K562 (cell line): ENCODE results near the gene MAP3K6. TPM values are rescaled to one million over a fixed set of nuclear protein-coding genes. Genes with fewer than 3 reads are reported as not detected.
A peak's percentile ranks its signal among the peaks of the same experiment; 100 is the strongest.

Source experiments
- CBFB ChIP-seq: sonication (generic); formaldehyde crosslinking; IDR thresholded peaks from 2 replicates; pipeline ENCODE4 v1.4.0; 2020; ENCODE audit warnings: mild to moderate bottlenecking, missing genetic modification reagents
- CCAR2 ChIP-seq: fragments of 200-400 bp; formaldehyde crosslinking; IDR thresholded peaks from 2 replicates; pipeline ENCODE4 v1.6.1; 2017; ENCODE audit warnings: mild to moderate bottlenecking, low read depth, low read length
- CHD1 ChIP-seq: fragments of 200-600 bp; sonication (generic); IDR thresholded peaks from one replicate; pipeline ENCODE4 v1.6.1; 2012; ENCODE audit warnings: mild to moderate bottlenecking, moderate library complexity, low read length, inconsistent platforms
- MAFF ChIP-seq: IDR thresholded peaks from 2 replicates; pipeline ENCODE4 v1.6.1; 2012; ENCODE audit warnings: low read length, improper control_type of control experiment
- MECOM ChIP-seq: fragments of 250-450 bp; sonication (Bioruptor Pico); IDR thresholded peaks from 2 replicates; pipeline ENCODE4 v1.8.0; 2022; ENCODE audit warnings: inconsistent platforms
- MLLT1 ChIP-seq, 2 experiments: fragments of 450-650 bp; IDR thresholded peaks; 2 replicates each; pipeline ENCODE4 v1.6.1; 2016
- MXI1 ChIP-seq: IDR thresholded peaks from 2 replicates; pipeline ENCODE4 v1.6.1; 2011; ENCODE audit warnings: low read depth, mild to moderate bottlenecking, improper control_type of control experiment, low read length
- RBM25 ChIP-seq: fragments of 200-400 bp; formaldehyde crosslinking; IDR thresholded peaks from 2 replicates; pipeline ENCODE4 v1.6.1; 2018; ENCODE audit warnings: low read length, low read depth, moderate library complexity; ENCODE audit not compliant: severe bottlenecking
- SRSF1 ChIP-seq: fragments of 200-400 bp; formaldehyde crosslinking; IDR thresholded peaks from 2 replicates; pipeline ENCODE4 v1.6.1; 2017; ENCODE audit warnings: mild to moderate bottlenecking, low read depth, low read length, moderate library complexity
- TARDBP ChIP-seq: fragments of 450-650 bp; IDR thresholded peaks from 2 replicates; pipeline ENCODE4 v1.6.1; 2016
- ZBTB33 ChIP-seq: sonication (generic); formaldehyde crosslinking; IDR thresholded peaks from 2 replicates; pipeline ENCODE4 v1.8.1; 2023; ENCODE audit warnings: mild to moderate bottlenecking, missing genetic modification reagents
- ZC3H8 ChIP-seq: fragments of 450-650 bp; IDR thresholded peaks from 2 replicates; pipeline ENCODE4 v1.6.1; 2017
- ZKSCAN1 ChIP-seq: fragments of 150-350 bp; IDR thresholded peaks from 2 replicates; pipeline ENCODE4 v1.6.1; 2016; ENCODE audit warnings: low read depth, low read length
- ZNF175 ChIP-seq: fragments of 200-800 bp; sonication (Bioruptor generic); IDR thresholded peaks from 2 replicates; pipeline ENCODE4 v1.6.1; 2016; ENCODE audit warnings: low read depth, mild to moderate bottlenecking, missing genetic modification characterization, missing compliant biosample characterization
- ZNF347 ChIP-seq: fragments of 450-650 bp; formaldehyde crosslinking; IDR thresholded peaks from 2 replicates; pipeline ENCODE4 v1.4.0; 2020; ENCODE audit warnings: low read depth, mild to moderate bottlenecking, moderate library complexity
- ZNF780A ChIP-seq: fragments of 250-450 bp; sonication (Bioruptor Pico); IDR thresholded peaks from 2 replicates; pipeline ENCODE4 v1.5.0; 2021; ENCODE audit warnings: mild to moderate bottlenecking
- polyA plus RNA-seq, 8 experiments: library from polyadenylated mRNA; depleted of rRNA in 4 of 8; stranded (reverse) in 5 of 8; unstranded in 3 of 8; fragments of >200 nt; fragmentation: Nextera tagmentation in 2 of 8; fragmentation: Illumina TruSeq in 1 of 8; extraction: Ambion mirVana in 2 of 8; extraction: Trizol in 1 of 8; gene quantifications; 2 replicates each; pipeline versions ENCODE4 v1.2.1 to v1.2.3, GENCODE V29; 2011 to 2014; ENCODE audit warnings: inconsistent platforms in 1 of 8, missing spikeins in 1 of 8
- total RNA-seq, 7 experiments: library from RNA; depleted of rRNA in 6 of 7; stranded (reverse); fragments of >200 nt in 6 of 7; fragmentation: Illumina TruSeq in 2 of 7; extraction: Trizol in 2 of 7; gene quantifications; 2 replicates each; pipeline versions ENCODE4 v1.2.1 to v1.2.3, GENCODE V29; 2011 to 2021; ENCODE audit warnings: low replicate concordance in 1 of 7
- TF ChIP-seq, protein P1 (sequence below): fragments of 450-650 bp; IDR thresholded peaks from 2 replicates; pipeline ENCODE4 v1.6.1; 2016; ENCODE audit warnings: low read depth, mild to moderate bottlenecking, moderate library complexity
- TF ChIP-seq, protein P2 (sequence below): fragments of 450-650 bp; IDR thresholded peaks from 2 replicates; pipeline ENCODE4 v1.6.1; 2017; ENCODE audit warnings: antibody characterized with exemption, mild to moderate bottlenecking
- TF ChIP-seq, protein P3 (sequence below): fragments of 250-450 bp; sonication (Bioruptor Pico); IDR thresholded peaks from 2 replicates; pipeline ENCODE4 v1.6.1; 2021; ENCODE audit warnings: mild to moderate bottlenecking

MAP3K6 gene
- total and polyA plus RNA-seq, 9 of the 15 experiments (the other 6 are each of a cell fraction or from before 2014, with no cell fraction given) = 0.99 to 21.9 (median 7.0) TPM

DNA sequence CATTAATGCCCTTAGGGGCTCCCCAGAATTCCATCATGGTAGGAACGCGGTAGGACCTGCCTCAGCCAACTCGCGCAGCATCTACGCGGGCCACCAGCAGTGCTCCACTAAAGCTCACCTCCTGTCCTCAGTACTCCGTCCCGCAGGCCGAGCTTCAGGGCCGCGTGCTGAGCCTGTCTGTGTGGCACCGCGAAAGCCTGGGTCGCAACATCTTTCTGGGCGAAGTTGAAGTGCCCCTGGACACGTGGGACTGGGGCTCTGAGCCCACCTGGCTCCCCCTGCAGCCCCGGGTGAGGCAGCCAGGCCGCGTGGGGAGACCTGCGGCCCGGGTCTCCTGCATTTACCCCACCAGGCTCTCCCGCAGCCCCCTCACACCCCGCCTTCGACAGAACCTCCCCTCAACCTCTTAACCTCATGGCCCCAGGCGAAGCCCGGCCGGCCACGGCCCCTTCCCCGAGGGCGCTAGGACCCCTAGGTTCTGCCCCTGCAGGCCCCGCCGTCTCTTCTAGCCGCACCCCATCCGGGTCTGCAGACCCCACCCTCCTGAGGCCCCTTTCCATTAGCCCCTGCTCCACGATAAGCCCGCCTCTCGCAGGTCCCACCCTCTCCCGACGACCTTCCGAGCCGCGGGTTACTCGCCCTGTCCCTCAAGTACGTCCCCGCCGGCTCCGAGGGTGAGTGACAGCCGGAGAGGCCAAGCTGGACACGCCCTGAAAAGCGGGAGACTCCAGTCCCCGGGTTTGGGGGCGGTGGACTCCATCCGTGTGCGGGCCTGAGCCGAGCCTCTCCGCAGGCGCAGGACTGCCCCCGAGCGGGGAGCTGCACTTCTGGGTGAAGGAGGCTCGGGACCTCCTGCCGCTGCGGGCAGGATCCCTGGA lies 15.9 kb downstream of the MAP3K6 start (continued):
- TF ChIP-seq, protein P1, sequence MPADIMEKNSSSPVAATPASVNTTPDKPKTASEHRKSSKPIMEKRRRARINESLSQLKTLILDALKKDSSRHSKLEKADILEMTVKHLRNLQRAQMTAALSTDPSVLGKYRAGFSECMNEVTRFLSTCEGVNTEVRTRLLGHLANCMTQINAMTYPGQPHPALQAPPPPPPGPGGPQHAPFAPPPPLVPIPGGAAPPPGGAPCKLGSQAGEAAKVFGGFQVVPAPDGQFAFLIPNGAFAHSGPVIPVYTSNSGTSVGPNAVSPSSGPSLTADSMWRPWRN = no peak
- TF ChIP-seq ZC3H8 (no peak), ZKSCAN1 (no peak), RBM25 (no peak), SRSF1 (no peak), ZNF175 (no peak), ZNF780A (CRISPR knock-in tag) (no peak), MECOM (CRISPR knock-in tag) (no peak), TARDBP (0 out of 2 replicates have a peak, but pooled peaks have one; percentile 44), CHD1 (no peak), MAFF (no peak), CCAR2 (no peak), ZNF347 (no peak), CBFB (no peak), MXI1 (no peak), MLLT1 (IDR thresholded peaks at IDR 0.05) (no peak), ZBTB33 (CRISPR knock-in tag) (peak; percentile 97)
- TF ChIP-seq, protein P2, sequence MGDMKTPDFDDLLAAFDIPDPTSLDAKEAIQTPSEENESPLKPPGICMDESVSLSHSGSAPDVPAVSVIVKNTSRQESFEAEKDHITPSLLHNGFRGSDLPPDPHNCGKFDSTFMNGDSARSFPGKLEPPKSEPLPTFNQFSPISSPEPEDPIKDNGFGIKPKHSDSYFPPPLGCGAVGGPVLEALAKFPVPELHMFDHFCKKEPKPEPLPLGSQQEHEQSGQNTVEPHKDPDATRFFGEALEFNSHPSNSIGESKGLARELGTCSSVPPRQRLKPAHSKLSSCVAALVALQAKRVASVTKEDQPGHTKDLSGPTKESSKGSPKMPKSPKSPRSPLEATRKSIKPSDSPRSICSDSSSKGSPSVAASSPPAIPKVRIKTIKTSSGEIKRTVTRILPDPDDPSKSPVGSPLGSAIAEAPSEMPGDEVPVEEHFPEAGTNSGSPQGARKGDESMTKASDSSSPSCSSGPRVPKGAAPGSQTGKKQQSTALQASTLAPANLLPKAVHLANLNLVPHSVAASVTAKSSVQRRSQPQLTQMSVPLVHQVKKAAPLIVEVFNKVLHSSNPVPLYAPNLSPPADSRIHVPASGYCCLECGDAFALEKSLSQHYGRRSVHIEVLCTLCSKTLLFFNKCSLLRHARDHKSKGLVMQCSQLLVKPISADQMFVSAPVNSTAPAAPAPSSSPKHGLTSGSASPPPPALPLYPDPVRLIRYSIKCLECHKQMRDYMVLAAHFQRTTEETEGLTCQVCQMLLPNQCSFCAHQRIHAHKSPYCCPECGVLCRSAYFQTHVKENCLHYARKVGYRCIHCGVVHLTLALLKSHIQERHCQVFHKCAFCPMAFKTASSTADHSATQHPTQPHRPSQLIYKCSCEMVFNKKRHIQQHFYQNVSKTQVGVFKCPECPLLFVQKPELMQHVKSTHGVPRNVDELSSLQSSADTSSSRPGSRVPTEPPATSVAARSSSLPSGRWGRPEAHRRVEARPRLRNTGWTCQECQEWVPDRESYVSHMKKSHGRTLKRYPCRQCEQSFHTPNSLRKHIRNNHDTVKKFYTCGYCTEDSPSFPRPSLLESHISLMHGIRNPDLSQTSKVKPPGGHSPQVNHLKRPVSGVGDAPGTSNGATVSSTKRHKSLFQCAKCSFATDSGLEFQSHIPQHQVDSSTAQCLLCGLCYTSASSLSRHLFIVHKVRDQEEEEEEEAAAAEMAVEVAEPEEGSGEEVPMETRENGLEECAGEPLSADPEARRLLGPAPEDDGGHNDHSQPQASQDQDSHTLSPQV = no peak; the same call in 1 of the 2 replicates
- TF ChIP-seq, protein P3, sequence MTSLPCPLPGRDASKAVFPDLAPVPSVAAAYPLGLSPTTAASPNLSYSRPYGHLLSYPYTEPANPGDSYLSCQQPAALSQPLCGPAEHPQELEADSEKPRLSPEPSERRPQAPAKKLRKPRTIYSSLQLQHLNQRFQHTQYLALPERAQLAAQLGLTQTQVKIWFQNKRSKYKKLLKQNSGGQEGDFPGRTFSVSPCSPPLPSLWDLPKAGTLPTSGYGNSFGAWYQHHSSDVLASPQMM = no peak
